B cell (primary cell): Measurements from ENCODE around the gene KAZN. TPM values are rescaled to one million over a fixed set of nuclear protein-coding genes. Genes with fewer than 3 reads are reported as not detected.
"Not testable (repeated sequence)": the region's sequence is repeated elsewhere in the genome, so short reads cannot be mapped to it uniquely, and the experiment has no call there.

Experiments used
- ATAC-seq: fragments of 200-7000 bp; cut with Tn5 transposase; one replicate; pipeline ENCODE4 v1.10.0; 2021; ENCODE audit warnings: low read depth, mild to moderate bottlenecking, moderate number of reproducible peaks, moderate library complexity
- CTCF ChIA-PET: fragments of 350-600 bp; sonication (Branson Sonifier 250); formaldehyde crosslinking; loops from one replicate; lab custom pipeline; 2021; ENCODE audit warnings: antibody characterized with exemption, inconsistent platforms; lab: Charles Lee
- POLR2A ChIA-PET: fragments of 350-600 bp; sonication (Branson Sonifier 250); formaldehyde crosslinking; loops from one replicate; lab custom pipeline; 2021; ENCODE audit warnings: antibody characterized with exemption; lab: Charles Lee
- DNase-seq: peaks from one replicate; pipeline ENCODE4 v3.0.0; 2013
- H2AFZ ChIP-seq: 2 replicates; pipeline ENCODE4 v1.6.1; 2012; ENCODE audit warnings: mild to moderate bottlenecking, low read depth, low read length; ENCODE audit not compliant: insufficient read depth, poor library complexity, severe bottlenecking
- H3K27ac ChIP-seq, 2 donors: 1 replicate in 1 of 2; 2 replicates in 1 of 2; pipeline ENCODE4 v1.5.1; 2012 to 2013; ENCODE audit warnings: low read length in 2 of 2, mild to moderate bottlenecking in 2 of 2, moderate library complexity in 1 of 2
- H3K27me3 ChIP-seq, 4 experiments: fragments of 200-600 bp in 1 of 4; sonication (generic) in 1 of 4; replicated peaks in 1 of 4; 1 replicate in 2 of 4; 2 replicates in 2 of 4; pipeline versions ENCODE4 v1.6.1 to v1.7.0; 2013 to 2016; ENCODE audit warnings: low read length in 3 of 4, mild to moderate bottlenecking in 2 of 4, mixed read lengths in 1 of 4, moderate library complexity in 1 of 4; ENCODE audit not compliant: insufficient read depth in 4 of 4, control insufficient read depth in 3 of 4; ENCODE audit errors: control extremely low read depth in 1 of 4
- H3K36me3 ChIP-seq, 2 experiments: replicated peaks in 1 of 2; 1 replicate in 1 of 2; 2 replicates in 1 of 2; pipeline versions ENCODE4 v1.6.1 to v1.7.1; 2013; ENCODE audit warnings: low read length in 1 of 2; ENCODE audit not compliant: insufficient read depth in 2 of 2, control insufficient read depth in 1 of 2; ENCODE audit errors: control extremely low read depth in 1 of 2, extremely low read depth in 1 of 2
- H3K4me1 ChIP-seq, 2 donors: fragments of 200-600 bp in 1 of 2; sonication (generic) in 1 of 2; 1 replicate in 1 of 2; 2 replicates in 1 of 2; pipeline versions ENCODE4 v1.5.1 to v1.6.1; 2013 to 2017; ENCODE audit warnings: low read length in 2 of 2; ENCODE audit not compliant: control insufficient read depth in 2 of 2, insufficient read depth in 2 of 2
- H3K4me2 ChIP-seq: replicated peaks from 2 replicates; pipeline ENCODE3; 2012; ENCODE audit warnings: mild to moderate bottlenecking, low read depth, low read length; ENCODE audit not compliant: poor library complexity, severe bottlenecking
- H3K4me3 ChIP-seq, 5 experiments: fragments of 200-600 bp in 1 of 5; sonication (generic) in 1 of 5; 1 replicate in 3 of 5; 2 replicates in 2 of 5; pipeline versions ENCODE4 v1.5.1 to v1.7.0; 2011 to 2016; ENCODE audit warnings: low read length in 4 of 5, mild to moderate bottlenecking in 4 of 5, low read depth in 2 of 5, control low read depth in 1 of 5, moderate library complexity in 1 of 5; ENCODE audit not compliant: insufficient read depth in 1 of 5; ENCODE audit errors: control extremely low read depth in 1 of 5, extremely low read depth in 1 of 5
- H3K79me2 ChIP-seq: fragments of 200-600 bp; sonication (generic); one replicate; pipeline ENCODE4 v1.6.0; 2016; ENCODE audit warnings: low read length; ENCODE audit not compliant: control insufficient read depth, insufficient read depth
- H3K9ac ChIP-seq: fragments of 200-600 bp; sonication (generic); 2 replicates; pipeline ENCODE4 v1.6.1; 2017; ENCODE audit warnings: mild to moderate bottlenecking, low read length, moderate library complexity
- H3K9me3 ChIP-seq, 3 donors: one replicate each; pipeline versions ENCODE4 v1.6.1 to v1.7.1; 2013; ENCODE audit warnings: low read length in 2 of 3; ENCODE audit not compliant: control insufficient read depth in 2 of 3, insufficient read depth in 1 of 3; ENCODE audit errors: control extremely low read depth in 1 of 3
- H4K20me1 ChIP-seq: 2 replicates; pipeline ENCODE4 v1.6.0; 2012; ENCODE audit warnings: mild to moderate bottlenecking, low read length; ENCODE audit not compliant: insufficient read depth, control insufficient read depth, poor library complexity, severe bottlenecking
- H3K27ac Mint-ChIP-seq: one replicate; pipeline ENCODE4 v1.8.0; 2021; ENCODE audit warnings: mixed read lengths
- H3K27me3 Mint-ChIP-seq: one replicate; pipeline ENCODE4 v1.8.0; 2021; ENCODE audit warnings: mixed read lengths
- H3K4me1 Mint-ChIP-seq: one replicate; pipeline ENCODE4 v1.8.0; 2021; ENCODE audit warnings: mixed read lengths
- H3K4me3 Mint-ChIP-seq: one replicate; pipeline ENCODE4 v1.8.0; 2021; ENCODE audit warnings: mixed read lengths
- H3K9me3 Mint-ChIP-seq: one replicate; pipeline ENCODE4 v1.8.0; 2022; ENCODE audit warnings: mixed read lengths; ENCODE audit not compliant: insufficient read depth
- EZH2 ChIP-seq: IDR thresholded peaks from 2 replicates; pipeline ENCODE4 v1.6.1; 2012; ENCODE audit warnings: borderline replicate concordance, low read depth, mild to moderate bottlenecking, moderate library complexity, low read length; ENCODE audit not compliant: insufficient read depth, poor library complexity, severe bottlenecking
- WGBS: methylation state at CpG from one replicate; pipeline ENCODE4 v1.1.5; 2013; ENCODE audit warnings: missing lambda C conversion rate; ENCODE audit not compliant: insufficient coverage; 5-methylcytosine and 5-hydroxymethylcytosine counted together
- intact Hi-C: fragments of 100-400 bp; cut with micrococcal nuclease; formaldehyde crosslinking; loops from one replicate; pipeline ENCODE4 v1.10.0; 2022
- polyA plus RNA-seq: library from polyadenylated mRNA; depleted of rRNA; stranded (reverse); fragments of >200 nt; gene quantifications from 2 replicates; pipeline ENCODE4 v1.2.3, GENCODE V29; 2012
- total RNA-seq, 2 donors: library from RNA; stranded (reverse); fragments of 120-200 nt in 1 of 2; gene quantifications; 1 replicate in 1 of 2; 2 replicates in 1 of 2; pipeline versions ENCODE4 v1.2.3 to v1.2.4, GENCODE V29; 2013 to 2022
- TF ChIP-seq, protein P1 (sequence below): fragments of 200-600 bp; IDR thresholded peaks from one replicate; pipeline ENCODE4 v1.8.0; 2022; ENCODE audit warnings: antibody characterized with exemption, mild to moderate bottlenecking

KAZN gene
- total and polyA plus RNA-seq, 2 donors (not counting 1 experiment from before 2014, with no cell fraction given), result 0.13 to 0.39 TPM

DNA sequence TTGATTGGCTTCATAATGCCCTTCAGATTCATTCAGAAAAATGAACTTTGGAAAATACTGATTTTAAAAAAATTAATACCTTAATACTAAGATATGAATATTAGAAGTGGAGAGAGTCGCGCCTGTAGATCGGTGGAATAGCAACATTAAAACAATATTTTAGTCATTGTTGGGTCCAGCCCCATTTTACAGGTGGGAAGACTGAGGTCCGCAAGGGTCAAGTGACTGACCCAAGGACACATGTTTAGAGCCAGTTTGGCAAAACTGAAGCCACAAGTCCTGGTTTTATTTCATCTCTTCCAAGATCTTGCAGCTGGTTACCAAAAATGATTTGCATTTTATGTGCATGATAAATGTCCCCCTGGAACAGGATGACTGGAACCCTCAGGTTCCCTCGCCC, 441.4 kb downstream of the KAZN start:
- 100% methylated on average over 2 of the region's 5 CpGs for WGBS
- no peak overlapping the region for H3K27ac Mint-ChIP-seq
- H3K9me3 ChIP-seq, result no peaks in the 10 kb centered on the region
- TF ChIP-seq EZH2, result no peak
- TF ChIP-seq, protein P1, sequence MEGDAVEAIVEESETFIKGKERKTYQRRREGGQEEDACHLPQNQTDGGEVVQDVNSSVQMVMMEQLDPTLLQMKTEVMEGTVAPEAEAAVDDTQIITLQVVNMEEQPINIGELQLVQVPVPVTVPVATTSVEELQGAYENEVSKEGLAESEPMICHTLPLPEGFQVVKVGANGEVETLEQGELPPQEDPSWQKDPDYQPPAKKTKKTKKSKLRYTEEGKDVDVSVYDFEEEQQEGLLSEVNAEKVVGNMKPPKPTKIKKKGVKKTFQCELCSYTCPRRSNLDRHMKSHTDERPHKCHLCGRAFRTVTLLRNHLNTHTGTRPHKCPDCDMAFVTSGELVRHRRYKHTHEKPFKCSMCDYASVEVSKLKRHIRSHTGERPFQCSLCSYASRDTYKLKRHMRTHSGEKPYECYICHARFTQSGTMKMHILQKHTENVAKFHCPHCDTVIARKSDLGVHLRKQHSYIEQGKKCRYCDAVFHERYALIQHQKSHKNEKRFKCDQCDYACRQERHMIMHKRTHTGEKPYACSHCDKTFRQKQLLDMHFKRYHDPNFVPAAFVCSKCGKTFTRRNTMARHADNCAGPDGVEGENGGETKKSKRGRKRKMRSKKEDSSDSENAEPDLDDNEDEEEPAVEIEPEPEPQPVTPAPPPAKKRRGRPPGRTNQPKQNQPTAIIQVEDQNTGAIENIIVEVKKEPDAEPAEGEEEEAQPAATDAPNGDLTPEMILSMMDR, result no peak
- H2AFZ ChIP-seq, result no peak overlapping the region
- intact Hi-C loops, result loop anchor here (10.0 kb wide), 1 partner anchor 1075 kb away; no protein-coding TSS in a partner anchor
- no peaks in the 10 kb centered on the region for H3K79me2 ChIP-seq
- no peaks in the 10 kb centered on the region for H3K4me1 ChIP-seq
- CTCF ChIA-PET, result no interaction called here
- H3K4me3 Mint-ChIP-seq, result no peak overlapping the region
- H3K27me3 ChIP-seq, result no peaks in the 10 kb centered on the region
- POLR2A ChIA-PET, result no interaction called here
- H4K20me1 ChIP-seq, result no peaks in the 10 kb centered on the region
- H3K9me3 Mint-ChIP-seq, result no peaks in the 10 kb centered on the region
- H3K4me2 ChIP-seq, result no peak overlapping the region
- ATAC-seq (no peak), DNase-seq (no peak)
- H3K4me1 Mint-ChIP-seq, result no peaks in the 10 kb centered on the region
- no peak overlapping the region for H3K4me3 ChIP-seq
- H3K27ac ChIP-seq, result no peak overlapping the region
- H3K27me3 Mint-ChIP-seq, result no peaks in the 10 kb centered on the region
- no peaks in the 10 kb centered on the region for H3K36me3 ChIP-seq
- no peak overlapping the region for H3K9ac ChIP-seq

DNA sequence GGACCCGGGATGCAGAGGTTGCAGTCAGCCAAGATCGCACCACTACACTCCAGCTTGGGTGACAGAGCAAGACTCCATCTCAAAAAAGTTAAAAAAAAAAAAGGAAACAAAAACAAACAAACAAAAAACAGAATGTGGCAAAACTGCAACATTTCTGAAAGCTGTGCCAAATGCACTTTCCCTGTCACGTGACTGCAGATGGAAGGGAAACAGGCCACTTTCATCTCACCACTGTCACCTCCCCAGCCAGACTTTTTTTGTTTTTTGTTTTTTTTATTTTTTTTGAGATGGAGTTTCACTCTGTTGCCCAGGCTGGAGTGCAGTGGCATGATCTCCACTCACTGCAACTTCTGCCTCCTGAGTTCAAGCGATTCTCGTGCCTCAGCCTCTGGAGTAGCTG, 442.2 kb downstream of the KAZN start:
- WGBS, result 96% methylated on average over 4 of the region's 5 CpGs
- CTCF ChIA-PET, result interaction anchor here (0.6 kb wide), 1 partner anchor 299 kb away, joined by 3 read pairs; no protein-coding TSS in a partner anchor
- intact Hi-C loops, result loop anchor here (10.0 kb wide), 1 partner anchor 1076 kb away; no protein-coding TSS in a partner anchor

More for the DNA sequence above, 442.2 kb downstream of the KAZN start:
- H3K27me3 Mint-ChIP-seq, ATAC-seq, H4K20me1 ChIP-seq, H3K4me3 ChIP-seq, H3K4me1 ChIP-seq, H3K4me3 Mint-ChIP-seq, H3K79me2 ChIP-seq, DNase-seq, H3K27ac ChIP-seq, H2AFZ ChIP-seq, H3K27ac Mint-ChIP-seq, H3K4me2 ChIP-seq, H3K36me3 ChIP-seq, H3K9me3 Mint-ChIP-seq, POLR2A ChIA-PET, H3K27me3 ChIP-seq, H3K9ac ChIP-seq, H3K9me3 ChIP-seq, H3K4me1 Mint-ChIP-seq: not testable (repeated sequence)
